GM12865 (cell line): ENCODE measurements around the gene RALGAPA1.

Source experiments
- DNase-seq: peaks from one replicate; pipeline ENCODE4 v3.0.0; 2010; ENCODE audit warnings: low read depth
- H3K4me3 ChIP-seq: 2 replicates; pipeline ENCODE4 v1.5.1; 2011; ENCODE audit warnings: mild to moderate bottlenecking, low read depth, low read length, control low read depth
- TF ChIP-seq, protein P1 (sequence below): IDR thresholded peaks from 2 replicates; pipeline ENCODE4 v1.5.1; 2011; ENCODE audit warnings: low read length, control low read depth, low read depth, inconsistent platforms; ENCODE audit not compliant: insufficient read depth; ENCODE audit errors: missing control alignments

RALGAPA1 gene

DNA sequence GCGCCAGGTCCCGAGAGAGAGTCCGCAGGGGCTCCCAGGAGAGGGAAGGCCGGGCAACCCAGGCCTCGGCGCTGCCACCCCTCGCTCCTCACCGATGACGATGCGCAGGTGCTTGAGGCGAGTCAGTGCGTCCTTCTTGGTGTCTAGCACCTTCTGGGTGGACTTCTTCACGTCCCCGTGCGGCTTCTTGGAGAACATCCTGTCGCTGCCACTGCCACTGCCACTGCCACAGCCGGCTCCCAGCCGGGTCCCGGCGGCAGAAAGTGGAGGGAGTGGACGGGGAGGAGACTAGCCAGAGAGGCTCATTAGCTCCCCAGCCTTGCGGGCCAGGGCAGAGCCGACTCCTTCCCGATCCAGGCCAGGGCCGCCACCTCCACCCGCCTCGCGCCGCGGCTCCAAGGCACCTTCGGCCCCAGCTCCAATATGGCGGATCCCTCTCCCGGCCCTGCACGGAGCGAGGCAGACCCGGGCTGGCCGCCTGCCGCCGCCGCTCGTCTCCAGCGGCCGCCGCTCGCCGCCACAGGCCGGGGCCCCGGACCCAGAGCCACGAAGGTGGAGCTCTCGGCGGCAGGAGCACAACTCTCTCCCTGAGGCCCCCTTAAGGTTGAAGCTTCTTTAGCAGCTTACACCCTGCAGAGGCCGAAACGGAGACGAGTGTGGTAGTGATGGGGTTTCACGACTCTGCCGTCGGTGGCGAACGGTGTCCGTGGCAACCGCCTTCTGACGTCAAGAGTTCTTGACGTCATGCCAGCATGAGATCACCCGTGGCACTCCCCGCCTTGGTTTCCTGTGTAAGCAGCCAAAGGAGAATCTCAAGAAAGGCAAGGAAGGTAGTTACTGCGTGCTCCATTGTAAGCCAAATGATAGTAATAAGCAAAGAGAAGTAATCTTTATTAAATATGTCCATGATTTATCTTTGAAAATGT, at the start of gene RALGAPA1:
Gene RALGAPA1, minus strand, starts transcription at position 658 of the 926 bp plus-strand sequence. Its CDS starts 460 bp downstream, at position 198.
- DNase-seq = peak; percentile 98

GRCh38 chr14:35858521-35859209, 49.6 kb upstream of the RALGAPA1 start:
- TF ChIP-seq, protein P1, sequence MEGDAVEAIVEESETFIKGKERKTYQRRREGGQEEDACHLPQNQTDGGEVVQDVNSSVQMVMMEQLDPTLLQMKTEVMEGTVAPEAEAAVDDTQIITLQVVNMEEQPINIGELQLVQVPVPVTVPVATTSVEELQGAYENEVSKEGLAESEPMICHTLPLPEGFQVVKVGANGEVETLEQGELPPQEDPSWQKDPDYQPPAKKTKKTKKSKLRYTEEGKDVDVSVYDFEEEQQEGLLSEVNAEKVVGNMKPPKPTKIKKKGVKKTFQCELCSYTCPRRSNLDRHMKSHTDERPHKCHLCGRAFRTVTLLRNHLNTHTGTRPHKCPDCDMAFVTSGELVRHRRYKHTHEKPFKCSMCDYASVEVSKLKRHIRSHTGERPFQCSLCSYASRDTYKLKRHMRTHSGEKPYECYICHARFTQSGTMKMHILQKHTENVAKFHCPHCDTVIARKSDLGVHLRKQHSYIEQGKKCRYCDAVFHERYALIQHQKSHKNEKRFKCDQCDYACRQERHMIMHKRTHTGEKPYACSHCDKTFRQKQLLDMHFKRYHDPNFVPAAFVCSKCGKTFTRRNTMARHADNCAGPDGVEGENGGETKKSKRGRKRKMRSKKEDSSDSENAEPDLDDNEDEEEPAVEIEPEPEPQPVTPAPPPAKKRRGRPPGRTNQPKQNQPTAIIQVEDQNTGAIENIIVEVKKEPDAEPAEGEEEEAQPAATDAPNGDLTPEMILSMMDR = no peak
- H3K4me3 ChIP-seq = no peak overlapping the region
- no peak for DNase-seq

More for the DNA sequence above, at the start of gene RALGAPA1:
- TF ChIP-seq, protein P1 = peak; percentile 37
- H3K4me3 ChIP-seq = peak within 1 kb of the TSS; percentile 79

DNA sequence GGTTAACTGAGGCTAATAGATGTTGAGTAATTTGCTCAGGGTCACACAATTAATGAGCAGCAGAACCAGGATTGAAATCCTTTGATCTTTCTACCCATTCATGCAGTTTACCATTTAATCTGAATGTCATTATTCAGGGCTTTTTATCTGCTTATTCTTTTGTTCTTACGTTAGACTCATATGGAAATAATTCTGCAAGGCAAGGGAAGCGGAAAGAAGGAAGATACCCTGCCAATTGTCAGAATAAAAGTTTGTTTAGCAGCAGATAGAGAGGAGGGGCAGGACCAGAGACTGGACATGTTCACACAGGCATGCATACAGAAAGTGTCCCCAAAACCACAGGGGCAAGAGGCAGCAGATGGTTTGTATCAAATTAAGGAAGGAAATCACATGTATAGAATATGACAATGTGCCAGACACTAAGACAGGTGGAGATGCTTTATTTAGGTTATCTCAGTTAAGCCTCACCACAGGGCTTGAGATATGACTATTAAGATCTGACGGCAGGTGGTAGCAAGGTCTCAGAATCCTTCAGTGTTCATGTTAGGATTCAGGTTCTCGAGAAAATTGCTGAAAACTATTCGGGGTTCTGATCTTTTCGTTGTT, 46.9 kb upstream of the RALGAPA1 start:
- H3K4me3 ChIP-seq = no peak overlapping the region
- peak; percentile 90 for DNase-seq
- TF ChIP-seq, protein P1 = no peak

DNA sequence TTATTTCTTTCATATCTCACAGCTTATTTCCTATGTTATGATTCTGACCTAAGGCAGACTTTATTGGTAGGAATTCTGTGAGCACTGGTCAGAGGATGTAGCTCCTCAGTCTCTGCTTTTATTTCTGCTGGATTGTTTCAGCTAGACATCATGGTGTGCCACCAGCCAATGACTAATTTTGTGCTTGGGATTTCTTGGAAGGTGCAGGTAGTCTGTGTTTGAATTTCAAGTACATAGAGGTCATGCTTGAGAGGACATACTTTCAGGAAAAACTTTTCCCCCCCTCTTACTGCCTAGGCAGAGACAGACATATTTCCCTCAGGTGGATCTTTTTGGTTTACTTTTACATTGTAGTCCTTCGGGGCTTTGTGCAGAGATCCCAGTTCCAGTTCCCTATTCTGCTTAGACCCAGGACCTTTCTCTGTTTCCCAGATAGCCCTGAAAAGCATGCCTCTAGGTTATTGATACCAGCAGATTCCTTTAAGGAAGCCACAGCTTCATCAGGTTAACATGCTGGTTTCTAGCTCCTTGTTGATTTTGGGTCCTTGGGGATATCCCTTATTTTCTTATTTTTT, 45.7 kb upstream of the RALGAPA1 start:
- no peak for DNase-seq
- TF ChIP-seq, protein P1 = no peak
- H3K4me3 ChIP-seq = no peak overlapping the region

GRCh38 chr14:35853225-35853624, 44.1 kb upstream of the RALGAPA1 start:
- no peak overlapping the region for H3K4me3 ChIP-seq
- DNase-seq = no peak
- TF ChIP-seq, protein P1 = no peak

DNA sequence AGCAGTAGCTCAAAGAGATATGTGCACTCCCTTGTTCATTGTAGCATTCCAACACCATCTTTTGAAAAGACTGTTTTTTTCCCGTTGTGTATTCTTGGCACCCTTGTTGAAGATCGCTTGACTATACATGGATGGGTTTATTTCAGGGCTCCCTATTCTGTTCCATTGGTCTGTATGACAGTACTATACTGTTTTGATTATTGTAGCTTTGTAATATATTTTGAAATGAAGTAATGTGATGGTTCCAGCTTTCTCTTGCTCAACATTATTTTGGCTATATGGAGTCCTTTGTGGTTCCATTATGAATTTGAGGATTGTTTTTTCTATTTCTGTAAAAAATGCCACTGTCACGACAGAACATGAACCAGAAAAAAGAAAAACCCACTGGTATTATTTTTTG, 42.7 kb upstream of the RALGAPA1 start:
- no peak for DNase-seq
- no peak overlapping the region for H3K4me3 ChIP-seq
- TF ChIP-seq, protein P1 = no peak
